HepG2 (cell line): ENCODE measurements around the gene VNN1. TPM values are rescaled to one million over a fixed set of nuclear protein-coding genes. Genes with fewer than 3 reads are reported as not detected.

Source experiments
- AHDC1 ChIP-seq: sonication (generic); formaldehyde crosslinking; IDR thresholded peaks from 2 replicates; pipeline ENCODE4 v1.5.1; 2020; ENCODE audit warnings: mild to moderate bottlenecking, missing genetic modification reagents, borderline replicate concordance
- ARID3A ChIP-seq: IDR thresholded peaks from 2 replicates; pipeline ENCODE4 v1.6.1; 2012; ENCODE audit warnings: low read depth, low read length, improper control_type of control experiment
- CBX2 ChIP-seq, 2 experiments: fragments of 200-600 bp in 1 of 2; sonication (generic); formaldehyde crosslinking in 1 of 2; IDR thresholded peaks; 2 replicates each; pipeline versions ENCODE4 v1.7.0 to v1.8.1; 2018 to 2022; ENCODE audit warnings: low read depth in 2 of 2, low read length in 1 of 2, mild to moderate bottlenecking in 1 of 2, missing genetic modification reagents in 1 of 2
- CEBPB ChIP-seq: IDR thresholded peaks from 2 replicates; pipeline ENCODE4 v1.6.1; 2011; ENCODE audit warnings: low read depth, low read length, improper control_type of control experiment, borderline replicate concordance
- FOXA3 ChIP-seq: IDR thresholded peaks from 2 replicates; pipeline ENCODE4 v1.6.1; 2016; ENCODE audit warnings: missing genetic modification reagents, missing compliant biosample characterization
- FOXK1 ChIP-seq: sonication (generic); formaldehyde crosslinking; IDR thresholded peaks from 2 replicates; pipeline ENCODE4 v1.4.0; 2020; ENCODE audit warnings: low read depth, missing genetic modification reagents, borderline replicate concordance
- FOXP1 ChIP-seq, 2 experiments: fragments of 450-650 bp in 1 of 2; IDR thresholded peaks; 2 replicates each; pipeline ENCODE4 v1.6.1; 2017 to 2018; ENCODE audit warnings: antibody characterized with exemption in 1 of 2
- GABPB1 ChIP-seq: IDR thresholded peaks from 2 replicates; pipeline ENCODE4 v1.6.1; 2016; ENCODE audit warnings: mild to moderate bottlenecking, missing genetic modification reagents, moderate library complexity, missing compliant biosample characterization
- GATAD2A ChIP-seq: IDR thresholded peaks from 2 replicates; pipeline ENCODE4 v1.6.1; 2016
- GFI1 ChIP-seq: sonication (generic); formaldehyde crosslinking; IDR thresholded peaks from 2 replicates; pipeline ENCODE4 v1.5.0; 2020; ENCODE audit warnings: missing genetic modification reagents, mild to moderate bottlenecking, borderline replicate concordance
- HDAC1 ChIP-seq: sonication (generic); formaldehyde crosslinking; IDR thresholded peaks from 2 replicates; pipeline ENCODE4 v1.5.1; 2020; ENCODE audit warnings: mild to moderate bottlenecking, missing genetic modification reagents
- HNRNPL ChIP-seq: fragments of 200-400 bp; formaldehyde crosslinking; IDR thresholded peaks from 2 replicates; pipeline ENCODE4 v1.6.1; 2017; ENCODE audit warnings: mild to moderate bottlenecking, low read depth, low read length
- JARID2 ChIP-seq: sonication (generic); formaldehyde crosslinking; IDR thresholded peaks from 2 replicates; pipeline ENCODE4 v1.8.1; 2023; ENCODE audit warnings: missing genetic modification reagents, inconsistent platforms; ENCODE audit not compliant: insufficient replicate concordance
- KLF16 ChIP-seq, 2 experiments: sonication (generic) in 1 of 2; formaldehyde crosslinking in 1 of 2; IDR thresholded peaks; 2 replicates each; pipeline versions ENCODE4 v1.6.1 to v1.8.0; 2016 to 2023; ENCODE audit warnings: missing genetic modification reagents in 2 of 2, missing compliant biosample characterization in 1 of 2
- NCOR1 ChIP-seq: fragments of 200-600 bp; sonication (generic); IDR thresholded peaks from 2 replicates; pipeline ENCODE4 v1.7.0; 2017; ENCODE audit warnings: antibody characterized with exemption, low read length, borderline replicate concordance
- NFKB2 ChIP-seq: sonication (generic); formaldehyde crosslinking; IDR thresholded peaks from 2 replicates; pipeline ENCODE4 v1.4.0; 2020; ENCODE audit warnings: missing genetic modification reagents, borderline replicate concordance
- POGZ ChIP-seq: sonication (generic); formaldehyde crosslinking; IDR thresholded peaks from 2 replicates; pipeline ENCODE4 v1.4.0; 2020; ENCODE audit warnings: mild to moderate bottlenecking, missing genetic modification reagents
- POLR2G ChIP-seq: fragments of 200-400 bp; formaldehyde crosslinking; IDR thresholded peaks from 2 replicates; pipeline ENCODE4 v1.6.1; 2018; ENCODE audit warnings: mild to moderate bottlenecking, low read depth, low read length, moderate library complexity
- RXRB ChIP-seq: IDR thresholded peaks from 2 replicates; pipeline ENCODE4 v1.6.1; 2016; ENCODE audit warnings: borderline replicate concordance, missing genetic modification reagents, missing compliant biosample characterization
- SAP130 ChIP-seq: IDR thresholded peaks from 2 replicates; pipeline ENCODE4 v1.6.1; 2016; ENCODE audit warnings: low read depth
- ZGPAT ChIP-seq: IDR thresholded peaks from 2 replicates; pipeline ENCODE4 v1.6.1; 2016; ENCODE audit warnings: mild to moderate bottlenecking
- ZNF3 ChIP-seq: IDR thresholded peaks from 2 replicates; pipeline ENCODE4 v1.7.0; 2017; ENCODE audit warnings: inconsistent platforms
- ZNF317 ChIP-seq: sonication (generic); formaldehyde crosslinking; IDR thresholded peaks from 2 replicates; pipeline ENCODE4 v1.5.0; 2020; ENCODE audit warnings: mild to moderate bottlenecking, missing genetic modification reagents
- polyA plus RNA-seq, 8 experiments: library from polyadenylated mRNA; depleted of rRNA in 3 of 8; stranded (reverse) in 7 of 8; unstranded in 1 of 8; fragments of >200 nt; fragmentation: Illumina TruSeq in 4 of 8; extraction: Trizol in 4 of 8; gene quantifications; 2 replicates each; pipeline versions ENCODE4 v1.2.1 to v1.2.3, GENCODE V29; 2011 to 2016; ENCODE audit warnings: low read depth in 4 of 8, missing spikeins in 1 of 8, mixed read lengths in 1 of 8; ENCODE audit not compliant: insufficient read depth in 1 of 8
- total RNA-seq, 5 experiments: library from RNA; depleted of rRNA; stranded (reverse); fragments of >200 nt; fragmentation: Illumina TruSeq; extraction: Trizol; gene quantifications; 2 replicates each; pipeline ENCODE4 v1.2.3, GENCODE V29; 2016; ENCODE audit warnings: low read depth in 1 of 5

The VNN1 gene
- total and polyA plus RNA-seq, 2 of the 13 experiments (the other 11 are each of a cell fraction or from before 2014, with no cell fraction given), result 0.62 to 4.0 TPM

GRCh38 chr6:132749111-132749510, 35.3 kb upstream of the VNN1 start (continued):
- TF ChIP-seq FOXP1 (IDR thresholded peaks at IDR 0.05) (no peak), FOXP1 (CRISPR knock-in tag; IDR thresholded peaks at IDR 0.05) (peak; percentile 51), ZGPAT (CRISPR knock-in tag) (peak; percentile 52; the same call in 1 of the 2 replicates), NFKB2 (CRISPR knock-in tag) (no peak), RXRB (CRISPR knock-in tag) (peak; percentile 24), GFI1 (CRISPR knock-in tag) (peak; percentile 34; the same call in 1 of the 2 replicates), CBX2 (IDR thresholded peaks at IDR 0.05; ENCODE audit: low read depth, low read length) (no peak), CBX2 (CRISPR knock-in tag; IDR thresholded peaks at IDR 0.05; ENCODE audit: low read depth) (no peak), POGZ (CRISPR knock-in tag) (0 out of 2 replicates have a peak, but pooled peaks have one; percentile 33), ZNF317 (CRISPR knock-in tag) (no peak), AHDC1 (CRISPR knock-in tag) (peak; percentile 88; the same call in 1 of the 2 replicates), FOXK1 (CRISPR knock-in tag) (peak; percentile 63; the same call in 1 of the 2 replicates), GABPB1 (CRISPR knock-in tag) (peak; percentile 78), GATAD2A (CRISPR knock-in tag) (peak; percentile 72), FOXA3 (CRISPR knock-in tag) (peak; percentile 66), NCOR1 (no peak), HDAC1 (CRISPR knock-in tag) (0 out of 2 replicates have a peak, but pooled peaks have one; percentile 23), CEBPB (peak; percentile 86), SAP130 (CRISPR knock-in tag) (peak; percentile 24; the same call in 1 of the 2 replicates), KLF16 (CRISPR knock-in tag; IDR thresholded peaks at IDR 0.05) (peak in 1 of 2 experiments; percentile 40; a peak in 1 of 4 replicates), ARID3A (0 out of 2 replicates have a peak, but pooled peaks have one; percentile 13), HNRNPL (no peak), POLR2G (no peak), ZNF3 (CRISPR knock-in tag) (0 out of 2 replicates have a peak, but pooled peaks have one; percentile 16), JARID2 (CRISPR knock-in tag) (no peak)
